HT1080 (cell line): Measurements from ENCODE around the gene KCNE1. TPM values are rescaled to one million over a fixed set of nuclear protein-coding genes. Genes with fewer than 3 reads are reported as not detected.
"Not testable (repeated sequence)": the region's sequence is repeated elsewhere in the genome, so short reads cannot be mapped to it uniquely, and the experiment has no call there.

Experiments
- DNase-seq: peaks from one replicate; pipeline ENCODE4 v3.0.0-alpha.2; 2015; ENCODE audit warnings: low read depth
- small RNA-seq: library from RNA; depleted of rRNA; stranded (forward); fragments of <200 nt; gene quantifications from one replicate; pipeline ENCODE3, GENCODE V24; 2014
- total RNA-seq: library from RNA; depleted of rRNA; stranded (reverse); fragments of >200 nt; shearing (Covaris generic); gene quantifications from 2 replicates; pipeline ENCODE4 v1.2.3, GENCODE V29; 2014; rRNA removed

Gene KCNE1
- total RNA-seq, 1 experiment from 2014 or later, result not detected

DNA sequence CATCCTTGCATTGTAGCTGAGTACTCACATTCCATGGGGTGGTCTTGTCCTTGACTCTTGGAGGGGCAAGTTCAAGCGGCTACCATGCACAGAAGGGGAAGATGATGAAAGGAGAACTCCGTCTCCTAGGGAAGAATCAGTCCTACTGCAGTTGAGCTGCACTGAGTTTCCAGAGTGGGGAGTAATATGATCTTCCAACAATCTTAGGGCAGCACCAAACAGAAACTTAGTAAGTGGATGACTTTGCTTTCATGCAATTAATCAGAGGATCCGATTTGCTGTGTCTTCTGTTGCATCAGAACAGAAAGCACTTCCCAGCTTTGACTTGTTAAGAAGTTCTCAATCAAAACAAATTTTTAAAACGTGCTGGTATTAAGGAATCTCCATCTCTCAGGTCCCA is 88.2 kb downstream of the KCNE1 start, which contains the start of gene SMIM34:
SMIM34 (minus strand) TSS at position 147 of the 400 bp plus-strand sequence; CDS start at position 35, 112 bp downstream.
- DNase-seq, result not testable (repeated sequence)

DNA sequence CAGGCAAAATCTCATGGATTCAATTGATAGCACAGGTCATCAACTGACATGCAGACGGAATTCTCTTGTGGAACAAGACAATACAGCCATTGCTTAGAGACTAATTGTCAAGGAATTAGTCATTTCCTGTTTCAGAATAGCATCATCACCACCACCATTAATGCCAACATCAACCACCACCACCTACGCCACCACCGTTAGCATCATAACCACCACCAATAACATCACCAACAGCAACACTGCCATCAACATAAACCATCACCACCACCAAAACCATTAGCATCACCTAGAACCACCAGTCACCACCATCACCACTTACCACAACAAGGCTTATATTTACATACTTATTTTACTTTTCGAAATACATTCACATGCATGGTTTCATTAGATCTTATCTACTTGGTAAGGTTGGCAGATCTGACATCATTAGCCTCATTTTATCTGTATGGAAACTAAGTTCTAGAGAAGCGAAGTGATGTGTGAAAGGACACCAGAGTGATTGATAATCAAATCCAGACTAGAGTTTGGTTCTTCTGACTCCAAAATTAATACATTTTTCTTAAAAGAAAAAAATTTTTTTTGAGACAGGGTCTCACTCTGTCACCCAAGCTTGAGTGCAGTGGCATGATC is 94.4 kb downstream of the KCNE1 start:
- DNase-seq, result not testable (repeated sequence)

DNA sequence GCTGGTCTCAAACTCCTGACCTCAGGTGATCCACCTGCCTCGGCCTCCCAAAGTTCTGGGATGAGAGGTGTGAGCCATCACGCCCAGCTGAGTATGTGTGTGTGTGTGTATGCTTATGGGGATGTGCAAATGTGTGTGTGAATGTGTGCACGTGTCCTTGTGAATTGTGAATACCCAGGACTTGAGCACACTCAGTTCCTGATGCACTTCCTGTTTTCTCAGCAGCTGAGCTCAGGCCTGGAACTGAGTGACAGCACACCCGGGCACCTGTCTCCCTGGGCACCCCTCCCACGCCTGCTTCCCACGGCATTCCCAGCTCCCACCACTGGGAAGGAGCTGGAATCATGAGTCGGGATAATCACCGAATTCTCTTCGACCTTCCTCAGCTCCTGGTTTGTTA is 104.7 kb downstream of the KCNE1 start:
- not testable (repeated sequence) for DNase-seq

DNA sequence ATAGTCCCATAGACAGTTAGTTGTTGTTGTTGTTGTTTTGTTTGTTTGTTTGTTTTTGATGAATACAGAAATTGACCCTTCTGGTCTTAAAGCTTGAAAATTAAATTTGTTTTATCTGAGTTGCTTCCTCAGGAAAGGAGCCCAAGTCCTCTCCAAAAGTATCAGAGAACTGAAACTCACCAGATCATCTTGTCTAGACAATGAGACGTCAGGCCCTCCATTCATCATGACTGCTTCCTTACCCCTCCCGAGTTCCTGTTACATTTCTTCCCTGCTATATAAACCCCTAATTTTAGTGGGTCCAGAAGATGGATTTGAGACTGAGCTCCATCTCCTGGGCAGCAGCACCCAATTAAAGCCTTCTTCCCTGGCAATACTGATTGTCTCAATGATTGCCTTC is 105.3 kb downstream of the KCNE1 start:
- DNase-seq, result not testable (repeated sequence)

DNA sequence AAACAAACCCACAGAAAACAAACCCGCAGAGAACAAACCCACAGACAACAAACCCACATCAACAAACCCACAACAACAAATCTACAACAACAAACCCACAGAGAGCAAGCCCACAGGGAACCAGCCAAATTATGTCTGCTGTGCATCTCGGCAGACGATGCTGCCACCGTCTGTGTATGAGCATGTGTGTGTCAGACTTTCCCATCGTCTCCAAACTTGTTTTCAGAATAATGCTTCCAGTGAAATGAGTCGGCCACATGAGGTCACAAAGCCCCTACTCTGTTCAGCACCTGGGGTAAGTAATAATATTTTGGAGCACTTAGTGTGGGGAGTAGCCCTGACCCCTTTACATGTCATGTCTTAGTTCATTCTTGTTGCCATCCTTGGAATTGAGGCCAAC is 105.9 kb downstream of the KCNE1 start:
- DNase-seq, result not testable (repeated sequence)

DNA sequence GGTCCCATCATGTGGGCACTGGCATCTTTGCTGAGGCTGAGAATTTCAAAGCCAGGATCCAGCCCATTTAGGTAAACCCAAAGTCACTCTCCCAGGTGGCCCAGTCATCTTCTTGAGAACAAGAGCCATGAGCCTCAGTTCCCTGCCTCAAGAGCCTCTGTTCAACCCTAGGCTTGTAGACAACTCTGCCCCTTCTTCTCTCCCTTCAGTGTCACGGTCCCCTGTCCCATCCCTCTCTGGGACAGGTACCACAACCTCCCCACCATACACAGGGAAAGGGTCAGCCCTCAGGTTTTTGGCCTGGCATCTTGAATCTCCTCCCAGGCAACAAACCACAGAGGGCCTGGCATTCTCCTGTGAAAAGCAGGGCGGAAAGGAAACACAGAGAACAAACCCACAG is 106.3 kb downstream of the KCNE1 start:
- DNase-seq, result not testable (repeated sequence)

DNA sequence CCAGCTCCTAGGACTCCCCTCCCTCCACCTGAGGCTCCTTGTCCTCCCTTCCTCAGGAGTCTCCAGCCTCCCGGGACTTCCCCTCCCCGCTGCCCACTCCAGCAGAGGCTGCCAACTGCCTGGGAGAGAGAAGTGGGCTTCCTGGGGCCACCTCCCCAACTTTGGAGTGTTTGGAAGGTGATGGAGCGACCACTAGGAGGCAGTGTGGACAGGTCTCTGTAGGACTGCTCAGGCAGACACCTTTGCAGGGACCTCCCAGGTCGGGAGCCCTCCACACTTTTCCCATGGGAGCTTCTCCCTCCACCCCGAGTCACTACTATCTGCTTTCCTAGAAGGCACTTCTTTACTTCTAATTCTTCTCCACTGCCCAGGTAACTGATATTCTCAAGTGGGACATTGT is 107.3 kb downstream of the KCNE1 start:
- DNase-seq, result not testable (repeated sequence)

DNA sequence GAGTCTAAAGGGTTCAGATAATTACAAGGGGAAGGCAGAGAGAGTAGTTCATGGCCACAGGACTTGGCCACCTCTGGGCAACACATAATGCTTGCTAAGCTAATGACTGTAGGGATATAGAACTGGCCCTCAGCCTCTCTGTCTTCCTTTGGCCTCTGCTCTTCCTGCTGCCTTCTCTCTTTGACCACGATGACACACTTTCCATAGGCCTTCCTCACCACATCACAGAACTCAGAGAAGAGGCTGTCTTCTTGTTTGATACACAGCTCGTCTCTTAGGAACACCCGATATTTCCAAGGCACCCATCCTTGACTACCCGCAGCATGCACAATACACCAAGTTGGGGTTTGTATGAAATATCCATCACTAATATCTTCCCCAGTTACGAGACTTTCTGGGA is 111.5 kb downstream of the KCNE1 start:
- DNase-seq, result not testable (repeated sequence)

Small RNA genes within 50 kb of the gene (small RNA-seq; reads per million reads assigned to genes)
- not detected for gene RF00614

Other genes with a start within 250 kb of the KCNE1 start
- not detected in 2 replicates for gene KCNE2, start 148.2 kb downstream of the KCNE1 start, total RNA-seq
- 31.8 and 38.8 TPM in 2 replicates for gene SMIM11, start 136.7 kb downstream of the KCNE1 start, total RNA-seq
- gene SMIM34, start 88.3 kb downstream of the KCNE1 start, total RNA-seq, result not detected in 2 replicates
- 16.6 and 16.8 TPM in 2 replicates for gene RCAN1, start 102.9 kb upstream of the KCNE1 start, total RNA-seq
- gene CLIC6, start 156.8 kb upstream of the KCNE1 start, total RNA-seq, result not detected in 2 replicates